ENCODE data around the gene TNNI2. TPM values are rescaled to one million over a fixed set of nuclear protein-coding genes. Genes with fewer than 3 reads are reported as not detected.
A peak's percentile ranks its signal among the peaks of the same experiment; 100 is the strongest.

TNNI2 gene
- total RNA-seq, 1 donor from 2014 or later: not detected

DNA sequence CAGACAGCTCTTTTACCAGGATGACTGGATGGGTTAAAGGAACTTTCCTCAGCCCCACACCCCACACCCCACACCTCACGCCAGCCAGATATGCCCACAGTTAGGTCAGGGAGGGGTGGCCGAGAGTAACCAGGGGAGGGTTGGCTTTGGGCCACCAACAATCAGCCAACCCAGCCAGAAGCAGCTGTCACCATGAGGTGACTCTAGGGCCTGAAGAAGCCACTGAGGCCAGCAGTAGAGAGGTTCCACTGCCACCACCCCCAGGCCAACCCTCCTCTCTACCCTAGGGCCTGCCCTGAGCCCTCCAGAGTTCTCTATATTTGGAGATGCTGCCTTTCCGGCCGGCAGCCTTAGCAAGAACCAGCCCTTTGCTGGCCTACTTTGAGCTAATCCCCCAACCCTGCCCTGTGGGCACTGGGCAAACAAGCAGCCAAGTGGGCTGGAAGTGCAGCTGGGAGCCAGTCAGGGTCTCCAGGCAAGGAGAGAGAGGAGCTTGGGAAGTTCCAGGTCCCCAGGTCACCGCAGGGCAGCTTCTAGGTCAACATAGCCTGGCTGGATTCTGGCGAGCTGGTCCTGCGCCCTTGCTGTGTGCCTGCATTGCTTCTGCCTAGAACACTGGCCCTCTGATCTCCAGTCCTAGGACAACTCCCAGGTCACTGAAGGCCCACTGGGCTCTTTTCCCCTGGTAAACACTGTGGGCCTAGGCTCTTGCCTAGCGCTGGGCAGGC lies 16.0 kb upstream of the TNNI2 start:
- DNase-seq (ENCODE audit: low spot score in 2 of 2): no peak
- no peaks in the 10 kb centered on the region for H3K27me3 ChIP-seq
- H3K9me3 ChIP-seq: no peaks in the 10 kb centered on the region
- intact Hi-C loops (cut with DNase I): loop anchor here (10.0 kb wide), 1 partner anchor 248 kb away; the partner anchor contains the start of gene DUSP8
- H3K4me3 ChIP-seq: no peak overlapping the region
- no peaks in the 10 kb centered on the region for H3K36me3 ChIP-seq
- H3K27ac ChIP-seq: peak overlapping the region; percentile 47 to 49
- peaks cover 30 to 57% of the 10 kb centered on the region in 2 donors for H3K4me1 ChIP-seq
- TF ChIP-seq, protein P1, sequence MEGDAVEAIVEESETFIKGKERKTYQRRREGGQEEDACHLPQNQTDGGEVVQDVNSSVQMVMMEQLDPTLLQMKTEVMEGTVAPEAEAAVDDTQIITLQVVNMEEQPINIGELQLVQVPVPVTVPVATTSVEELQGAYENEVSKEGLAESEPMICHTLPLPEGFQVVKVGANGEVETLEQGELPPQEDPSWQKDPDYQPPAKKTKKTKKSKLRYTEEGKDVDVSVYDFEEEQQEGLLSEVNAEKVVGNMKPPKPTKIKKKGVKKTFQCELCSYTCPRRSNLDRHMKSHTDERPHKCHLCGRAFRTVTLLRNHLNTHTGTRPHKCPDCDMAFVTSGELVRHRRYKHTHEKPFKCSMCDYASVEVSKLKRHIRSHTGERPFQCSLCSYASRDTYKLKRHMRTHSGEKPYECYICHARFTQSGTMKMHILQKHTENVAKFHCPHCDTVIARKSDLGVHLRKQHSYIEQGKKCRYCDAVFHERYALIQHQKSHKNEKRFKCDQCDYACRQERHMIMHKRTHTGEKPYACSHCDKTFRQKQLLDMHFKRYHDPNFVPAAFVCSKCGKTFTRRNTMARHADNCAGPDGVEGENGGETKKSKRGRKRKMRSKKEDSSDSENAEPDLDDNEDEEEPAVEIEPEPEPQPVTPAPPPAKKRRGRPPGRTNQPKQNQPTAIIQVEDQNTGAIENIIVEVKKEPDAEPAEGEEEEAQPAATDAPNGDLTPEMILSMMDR (IDR thresholded peaks at IDR 0.05): no peak

- H3K36me3 ChIP-seq: no peaks in the 10 kb centered on the region
- peaks cover 36 to 65% of the 10 kb centered on the region in 2 donors for H3K4me1 ChIP-seq
- no peak overlapping the region for H3K4me3 ChIP-seq
- no peak for DNase-seq (ENCODE audit: low spot score in 2 of 2)
- H3K27ac ChIP-seq: peak overlapping the region in 1 of 2 donors; percentile 49
- no peaks in the 10 kb centered on the region for H3K27me3 ChIP-seq
- intact Hi-C loops (cut with DNase I): loop anchor here (10.0 kb wide), 1 partner anchor 249 kb away; the partner anchor contains the start of gene DUSP8
- TF ChIP-seq, protein P1 (IDR thresholded peaks at IDR 0.05): no peak
- H3K9me3 ChIP-seq: no peaks in the 10 kb centered on the region
Observed at GRCh38 chr11:1823376-1824220, 15.2 kb upstream of the TNNI2 start.

DNA sequence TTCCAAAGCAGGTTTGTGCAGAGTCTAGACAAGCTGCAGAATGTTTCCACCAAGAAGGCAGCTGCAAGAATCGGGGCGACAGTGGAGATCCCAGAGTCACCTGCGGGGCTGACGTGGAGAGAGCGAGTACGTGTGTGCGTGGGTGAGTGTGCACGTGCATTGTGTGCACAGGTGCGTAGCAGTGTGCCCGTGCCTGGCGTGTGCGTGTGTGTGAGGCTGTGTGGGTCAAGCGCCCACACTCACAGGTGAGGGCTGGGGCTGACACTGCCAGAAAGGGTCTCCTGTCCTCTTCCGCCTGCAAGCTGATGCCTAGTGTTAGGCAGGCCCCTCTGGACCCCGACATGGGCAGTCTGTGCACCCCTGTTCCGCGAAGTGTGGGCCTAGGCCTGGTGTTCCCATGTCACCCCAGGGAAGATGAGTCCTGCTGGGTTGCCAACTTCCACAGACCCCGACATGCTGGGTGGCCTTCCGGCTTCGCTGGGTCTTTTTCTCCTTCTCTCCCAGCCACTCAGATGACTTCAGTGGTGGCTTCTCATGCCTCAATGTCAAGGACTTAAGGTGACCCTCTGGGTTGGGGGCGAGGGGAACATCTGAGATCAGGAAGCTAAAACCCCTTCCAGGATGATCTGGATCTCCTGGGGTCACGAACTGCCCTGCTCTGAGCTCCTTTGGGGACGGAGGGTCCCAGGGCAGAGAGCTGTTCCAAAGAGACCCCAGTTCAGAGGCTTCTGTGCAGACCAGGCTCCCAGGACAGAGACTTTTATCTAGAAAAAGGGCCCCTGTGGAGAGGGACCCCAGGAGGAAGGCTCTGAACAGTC lies 14.4 kb upstream of the TNNI2 start:
- H3K9me3 ChIP-seq: no peaks in the 10 kb centered on the region
- intact Hi-C loops (cut with DNase I): loop anchor here (10.0 kb wide), 1 partner anchor 250 kb away; the partner anchor contains the start of gene DUSP8
- no peaks in the 10 kb centered on the region for H3K27me3 ChIP-seq
- H3K36me3 ChIP-seq: no peaks in the 10 kb centered on the region
- H3K4me1 ChIP-seq: peaks cover 44 to 73% of the 10 kb centered on the region in 2 donors
- DNase-seq (ENCODE audit: low spot score in 2 of 2): no peak
- peak overlapping the region; percentile 94 to 96 for H3K27ac ChIP-seq
- TF ChIP-seq, protein P1 (IDR thresholded peaks at IDR 0.05): no peak
- H3K4me3 ChIP-seq: no peak overlapping the region

DNA sequence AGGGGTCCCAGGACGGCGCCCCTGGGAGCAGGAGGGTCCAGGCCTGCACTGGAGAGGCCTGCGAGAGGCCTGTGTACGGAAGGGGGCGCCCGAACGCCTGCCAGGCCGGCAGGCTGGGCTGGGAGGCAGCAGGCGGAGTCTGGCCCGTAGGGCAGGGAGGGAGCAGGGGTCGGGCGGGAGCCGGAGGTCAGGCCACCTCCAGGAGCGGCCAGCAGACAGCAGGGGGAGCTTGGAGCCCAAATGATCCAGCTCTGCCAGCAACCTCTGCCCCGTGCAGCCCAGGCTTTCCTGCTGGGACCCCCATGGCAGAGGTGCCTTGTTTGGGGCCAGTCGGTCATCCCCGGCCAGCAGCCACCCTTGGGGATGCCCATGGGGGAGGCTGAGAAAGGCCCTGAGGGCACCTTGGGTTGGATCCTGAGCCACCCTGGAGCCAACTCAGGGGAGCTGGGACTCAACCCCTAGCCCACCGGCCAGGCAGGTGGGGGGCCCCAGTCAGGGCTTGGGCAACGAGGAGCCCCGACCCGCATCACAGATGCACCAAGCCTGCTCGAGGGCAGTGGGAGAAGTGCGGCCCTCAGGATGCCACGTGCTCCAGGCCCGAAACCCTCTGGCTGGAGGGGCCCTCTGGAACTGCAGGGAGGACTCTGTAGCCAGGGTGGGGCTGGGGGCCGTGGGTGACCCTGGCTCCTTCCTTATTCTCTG lies 13.6 kb upstream of the TNNI2 start:
- Histone ChIP-seq H3K9me3 (no peaks in the 10 kb centered on the region), H3K36me3 (no peaks in the 10 kb centered on the region), H3K4me1 (peaks cover 48 to 77% of the 10 kb centered on the region in 2 donors), H3K27ac (peak overlapping the region; percentile 94 to 96), H3K4me3 (no peak overlapping the region), H3K27me3 (no peaks in the 10 kb centered on the region)
- TF ChIP-seq, protein P1 (IDR thresholded peaks at IDR 0.05): peak; percentile 17 to 47 (median 40)
- DNase-seq (ENCODE audit: low spot score in 2 of 2): peak in 1 of 2 donors; percentile 63
- intact Hi-C loops (cut with DNase I): loop anchor here (10.0 kb wide), 1 partner anchor 250 kb away; the partner anchor contains the start of gene DUSP8

All from ascending aorta (tissue), 2 donors.